Islet precursor cell (in vitro differentiated cells): ENCODE measurements around the gene MYEOV.

Experiments used
- DNase-seq: peaks from one replicate; pipeline ENCODE4 v3.0.0-alpha.2; 2018

The MYEOV gene

GRCh38 chr11:69319255-69320106 is 25.5 kb downstream of the MYEOV start:
- no peak for DNase-seq

- no peak for DNase-seq
Observed at GRCh38 chr11:69320326-69320725, 26.4 kb downstream of the MYEOV start.

- no peak for DNase-seq
Observed at GRCh38 chr11:69320756-69321741, 27.1 kb downstream of the MYEOV start.

GRCh38 chr11:69321877-69322361 is 28.0 kb downstream of the MYEOV start:
- DNase-seq, result peak; percentile 67

- DNase-seq, result peak; percentile 24
Observed at GRCh38 chr11:69325446-69325845, 31.5 kb downstream of the MYEOV start.

GRCh38 chr11:69326622-69327219 is 32.8 kb downstream of the MYEOV start:
- peak; percentile 11 for DNase-seq

- DNase-seq, result peak; percentile 43
Observed at GRCh38 chr11:69327741-69328191, 33.8 kb downstream of the MYEOV start.

GRCh38 chr11:69328231-69328630 is 34.3 kb downstream of the MYEOV start:
- no peak for DNase-seq

- DNase-seq, result no peak
Observed at GRCh38 chr11:69329581-69329980, 35.6 kb downstream of the MYEOV start.

GRCh38 chr11:69330330-69330729 is 36.4 kb downstream of the MYEOV start:
- DNase-seq, result no peak

GRCh38 chr11:69333149-69333710 is 39.3 kb downstream of the MYEOV start:
- DNase-seq, result peak; percentile 37

- peak; percentile 38 for DNase-seq
Observed at GRCh38 chr11:69333879-69334278, 39.9 kb downstream of the MYEOV start.

GRCh38 chr11:69335007-69335780 is 41.2 kb downstream of the MYEOV start:
- peak; percentile 25 for DNase-seq

GRCh38 chr11:69335781-69336405 is 41.9 kb downstream of the MYEOV start:
- peak; percentile 56 for DNase-seq

GRCh38 chr11:69337211-69337721 is 43.3 kb downstream of the MYEOV start:
- peak; percentile 32 for DNase-seq

- peak; percentile 22 for DNase-seq
Observed at GRCh38 chr11:69339041-69339733, 45.2 kb downstream of the MYEOV start.

GRCh38 chr11:69339983-69340565 is 46.1 kb downstream of the MYEOV start:
- DNase-seq, result no peak

GRCh38 chr11:69342588-69343330 is 48.8 kb downstream of the MYEOV start:
- DNase-seq, result no peak
